Spleen (tissue), 7 donors: ENCODE results near the gene CCDC13.

ENCODE experiments used
- CTCF ChIP-seq, 11 experiments: fragments of 200-600 bp in 7 of 11; fragments of 450-650 bp in 4 of 11; sonication (generic) in 4 of 11; IDR thresholded peaks in 8 of 11; conservative IDR thresholded peaks in 3 of 11; 1 replicate in 7 of 11; 2 replicates in 4 of 11; pipeline versions ENCODE4 v1.4.0 to v1.8.0; 2016 to 2021; ENCODE audit warnings: antibody characterized with exemption in 11 of 11, inconsistent platforms in 4 of 11, mild to moderate bottlenecking in 1 of 11
- POLR2A ChIP-seq, 3 donors: fragments of 450-650 bp; IDR thresholded peaks; one replicate each; pipeline ENCODE4 v1.5.1; 2017; ENCODE audit warnings: antibody characterized with exemption in 3 of 3, mild to moderate bottlenecking in 1 of 3
- POLR2AphosphoS5 ChIP-seq, 3 donors: sonication (generic); formaldehyde crosslinking; IDR thresholded peaks; one replicate each; pipeline ENCODE4 v1.5.1; 2017; ENCODE audit warnings: antibody characterized with exemption in 3 of 3
- donor health status: DM: no; HTN: no; CAD: no; lungs with moderate emphysema.
- donor health status: DM: no; HTN: no; CAD: no.
- donor health status: DM: no; HTN: no; CAD: no.

GRCh38 chr3:42735615-42736014 is 37.4 kb downstream of the CCDC13 start:
- no peak for TF ChIP-seq POLR2A (IDR thresholded peaks at IDR 0.05)
- TF ChIP-seq CTCF (IDR thresholded peaks at IDR 0.05 in 8 of 11, conservative IDR thresholded peaks at IDR 0.05 in 3 of 11): no peak
- TF ChIP-seq POLR2AphosphoS5 (IDR thresholded peaks at IDR 0.05): no peak
